D721Med (cell line): Measurements from ENCODE around the gene PXMP4.
"Not testable (repeated sequence)": the region's sequence is repeated elsewhere in the genome, so short reads cannot be mapped to it uniquely, and the experiment has no call there.

Experiments used
- DNase-seq: peaks from one replicate; pipeline ENCODE4 v3.0.0; 2011; ENCODE audit warnings: low spot score; ENCODE audit not compliant: insufficient read length
- FAIRE-seq: peaks from 2 replicates; lab custom pipeline; 2011; peaks lifted over from hg19 to GRCh38; lab: Jason Lieb, UNC
- TF ChIP-seq, protein P1 (sequence below): IDR thresholded peaks from 2 replicates; pipeline ENCODE4 v1.5.1; 2012; ENCODE audit warnings: mild to moderate bottlenecking, control low read depth; ENCODE audit not compliant: insufficient read depth; ENCODE audit errors: missing control alignments

PXMP4 gene

DNA sequence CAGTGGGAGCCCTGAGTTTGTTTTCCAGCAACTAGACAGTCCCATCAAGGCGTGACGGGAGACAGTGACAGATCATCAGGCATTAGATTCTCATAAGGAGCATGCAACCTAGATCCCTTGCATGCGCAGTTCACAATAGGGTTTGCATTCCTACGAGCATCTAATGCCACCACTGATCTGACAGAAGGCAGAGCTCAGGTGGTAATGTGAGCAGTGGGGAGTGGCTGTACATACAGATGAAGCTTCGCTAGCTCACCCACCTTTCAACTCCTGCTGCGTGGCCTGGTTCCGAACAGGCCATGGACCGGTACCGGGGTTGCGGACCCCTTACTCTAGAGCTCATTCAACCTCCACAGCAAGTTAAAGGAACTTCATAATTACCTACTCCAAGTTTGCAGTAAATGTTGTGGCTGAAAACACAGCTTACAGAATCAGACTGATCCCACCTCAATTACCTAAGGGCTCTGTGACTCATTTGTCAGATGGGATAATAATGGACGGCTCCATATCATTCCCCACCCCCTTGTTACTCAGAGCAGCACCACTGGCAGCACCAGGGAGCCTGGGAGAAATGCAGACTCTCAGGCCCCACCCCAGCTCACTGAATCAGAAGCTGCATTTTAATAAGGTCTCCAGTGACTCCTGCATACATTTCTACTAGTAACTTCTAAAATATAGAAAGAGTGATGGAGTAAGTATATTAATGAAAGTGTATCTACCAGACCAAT, 15.7 kb downstream of the PXMP4 start:
- FAIRE-seq = no peak
- no peak for DNase-seq
- TF ChIP-seq, protein P1, sequence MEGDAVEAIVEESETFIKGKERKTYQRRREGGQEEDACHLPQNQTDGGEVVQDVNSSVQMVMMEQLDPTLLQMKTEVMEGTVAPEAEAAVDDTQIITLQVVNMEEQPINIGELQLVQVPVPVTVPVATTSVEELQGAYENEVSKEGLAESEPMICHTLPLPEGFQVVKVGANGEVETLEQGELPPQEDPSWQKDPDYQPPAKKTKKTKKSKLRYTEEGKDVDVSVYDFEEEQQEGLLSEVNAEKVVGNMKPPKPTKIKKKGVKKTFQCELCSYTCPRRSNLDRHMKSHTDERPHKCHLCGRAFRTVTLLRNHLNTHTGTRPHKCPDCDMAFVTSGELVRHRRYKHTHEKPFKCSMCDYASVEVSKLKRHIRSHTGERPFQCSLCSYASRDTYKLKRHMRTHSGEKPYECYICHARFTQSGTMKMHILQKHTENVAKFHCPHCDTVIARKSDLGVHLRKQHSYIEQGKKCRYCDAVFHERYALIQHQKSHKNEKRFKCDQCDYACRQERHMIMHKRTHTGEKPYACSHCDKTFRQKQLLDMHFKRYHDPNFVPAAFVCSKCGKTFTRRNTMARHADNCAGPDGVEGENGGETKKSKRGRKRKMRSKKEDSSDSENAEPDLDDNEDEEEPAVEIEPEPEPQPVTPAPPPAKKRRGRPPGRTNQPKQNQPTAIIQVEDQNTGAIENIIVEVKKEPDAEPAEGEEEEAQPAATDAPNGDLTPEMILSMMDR = no peak

DNA sequence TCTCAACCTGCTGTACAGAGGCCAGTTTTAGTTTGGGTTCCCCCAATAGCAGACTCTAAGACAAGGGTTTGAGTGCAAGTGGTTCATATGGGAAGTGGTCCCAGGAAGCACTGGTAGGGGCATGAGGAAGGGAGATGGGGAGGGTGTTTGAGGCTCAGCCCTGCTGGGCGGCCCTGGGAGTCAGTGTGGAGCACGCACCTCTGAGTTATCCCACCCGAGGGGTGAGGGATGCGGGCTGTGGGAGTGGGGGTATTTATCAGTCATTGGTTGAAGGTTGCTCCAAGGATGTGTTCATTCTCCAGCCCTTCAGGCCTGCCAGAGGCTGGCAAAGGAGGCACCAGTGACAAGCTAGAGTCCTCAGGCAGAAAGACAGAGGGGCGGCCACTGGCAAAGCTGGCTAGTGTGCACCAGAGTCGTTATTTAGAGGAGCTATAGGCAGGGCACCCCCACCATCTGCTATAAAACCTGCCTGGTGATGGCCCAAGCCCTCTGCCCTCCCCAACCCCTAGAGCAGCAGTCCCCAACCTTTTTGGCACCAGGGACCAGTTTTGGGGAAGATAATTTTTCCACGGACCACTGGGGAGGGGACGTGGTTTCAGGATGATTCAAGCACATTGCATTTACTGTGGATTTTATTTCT, 16.5 kb downstream of the PXMP4 start:
- FAIRE-seq (no peak), DNase-seq (no peak)
- TF ChIP-seq, protein P1 = no peak

DNA sequence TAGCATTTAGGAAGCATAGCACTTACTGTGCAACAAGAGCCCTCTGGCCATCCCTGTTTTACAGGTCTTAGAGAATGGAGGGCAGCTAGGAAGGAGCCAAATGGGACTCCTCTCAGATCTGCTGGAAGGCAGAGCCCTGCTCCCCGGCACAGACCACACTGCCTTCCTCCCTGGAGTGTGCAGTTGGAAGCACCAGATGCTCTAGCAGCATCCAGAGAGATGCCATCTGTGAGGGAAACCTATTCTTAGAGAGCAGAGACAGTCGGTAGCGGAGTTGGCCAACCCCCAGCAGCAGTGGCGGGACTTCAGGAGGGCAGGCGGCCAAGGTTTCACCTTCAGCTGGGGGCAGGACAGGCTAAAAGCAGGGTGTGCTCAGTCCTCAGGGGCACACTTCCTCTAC, 17.2 kb downstream of the PXMP4 start:
- TF ChIP-seq, protein P1 = no peak
- DNase-seq (no peak), FAIRE-seq (no peak)

DNA sequence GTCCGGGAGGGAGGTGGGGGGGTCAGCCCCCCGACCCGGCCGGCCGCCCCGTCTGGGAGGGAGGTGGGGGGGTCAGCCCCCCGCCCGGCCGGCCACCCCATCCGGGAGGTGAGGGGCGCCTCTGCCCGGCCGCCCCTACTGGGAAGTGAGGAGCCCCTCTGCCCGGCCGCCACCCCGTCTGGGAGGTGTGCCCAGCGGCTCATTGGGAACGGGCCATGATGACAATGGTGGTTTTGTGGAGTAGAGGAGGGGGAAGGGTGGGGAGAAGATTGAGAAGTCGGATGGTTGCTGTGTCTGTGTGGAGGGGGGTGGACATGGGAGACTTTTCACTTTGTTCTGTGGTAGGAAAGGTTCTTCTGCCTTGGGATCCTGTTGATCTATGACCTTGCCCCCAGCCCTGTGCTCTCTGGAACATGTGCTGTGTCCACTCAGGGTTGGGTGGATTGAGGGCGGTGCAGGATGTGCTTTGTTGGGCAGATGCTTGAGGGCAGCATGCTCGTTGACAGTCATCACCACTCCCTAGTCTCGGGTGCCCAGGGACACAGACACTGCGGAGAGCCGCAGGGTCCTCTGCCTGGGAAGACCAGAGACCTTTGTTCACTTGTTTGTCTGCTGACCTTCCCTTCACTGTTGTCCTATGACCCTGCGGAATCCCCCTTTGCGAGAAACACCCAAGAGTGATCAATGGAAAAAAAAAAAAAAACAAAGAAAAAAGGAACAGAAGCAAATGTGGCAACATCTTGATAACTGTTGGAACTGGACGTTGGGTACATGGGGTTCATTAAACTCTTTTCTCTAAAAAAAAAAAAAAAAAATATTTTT, 18.3 kb downstream of the PXMP4 start:
- no peak for FAIRE-seq
- no peak for DNase-seq
- TF ChIP-seq, protein P1 = no peak

DNA sequence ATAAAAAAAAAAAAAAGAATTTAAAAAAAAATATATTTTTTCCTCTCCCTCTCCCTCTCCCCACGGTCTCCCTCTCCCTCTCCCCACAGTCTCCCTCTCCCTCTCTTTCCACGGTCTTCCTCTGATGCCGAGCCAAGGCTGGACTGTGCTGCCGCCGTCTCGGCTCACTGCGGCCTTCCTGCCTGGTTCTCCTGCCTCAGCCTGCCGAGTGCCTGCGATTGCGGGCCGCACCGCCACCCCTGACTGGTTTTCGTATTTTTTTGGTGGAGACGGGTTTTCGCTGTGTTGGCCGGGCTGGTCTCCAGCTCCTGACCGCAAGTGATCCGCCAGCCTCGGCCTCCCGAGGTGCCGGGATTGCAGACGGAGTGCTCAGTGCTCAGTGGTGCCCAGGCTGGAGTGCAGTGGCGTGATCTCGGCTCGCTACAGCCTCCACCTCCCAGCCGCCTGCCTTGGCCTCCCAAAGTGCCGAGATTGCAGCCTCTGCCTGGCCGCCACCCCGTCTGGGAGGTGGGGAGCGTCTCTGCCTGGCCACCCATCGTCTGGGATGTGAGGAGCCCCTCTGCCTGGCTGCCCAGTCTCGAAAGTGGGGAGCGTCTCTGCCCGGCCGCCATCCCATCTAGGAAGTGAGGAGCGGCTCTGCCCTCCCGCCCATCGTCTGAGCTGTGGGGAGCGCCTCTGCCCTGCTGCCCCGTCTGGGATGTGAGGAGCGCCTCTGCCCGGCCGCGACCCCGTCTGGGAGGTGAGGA, 19.2 kb downstream of the PXMP4 start:
- FAIRE-seq, DNase-seq: not testable (repeated sequence)

DNA sequence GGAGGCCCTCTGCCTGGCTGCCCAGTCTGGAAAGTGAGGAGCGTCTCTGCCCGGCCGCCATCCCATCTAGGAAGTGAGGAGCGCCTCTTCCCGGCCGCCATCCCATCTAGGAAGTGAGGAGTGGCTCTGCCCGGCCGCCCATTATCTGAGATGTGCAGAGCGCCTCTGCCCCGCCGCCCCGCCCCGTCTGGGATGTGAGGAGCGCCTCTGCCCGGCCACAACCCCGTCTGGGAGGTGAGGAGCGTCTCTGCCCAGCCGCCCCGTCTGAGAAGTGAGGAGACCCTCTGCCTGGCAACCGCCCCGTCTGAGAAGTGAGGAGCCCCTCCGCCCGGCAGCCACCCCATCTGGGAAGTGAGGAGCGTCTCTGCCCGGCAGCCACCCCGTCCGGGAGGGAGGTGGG, 21.1 kb downstream of the PXMP4 start:
- FAIRE-seq, DNase-seq: not testable (repeated sequence)

DNA sequence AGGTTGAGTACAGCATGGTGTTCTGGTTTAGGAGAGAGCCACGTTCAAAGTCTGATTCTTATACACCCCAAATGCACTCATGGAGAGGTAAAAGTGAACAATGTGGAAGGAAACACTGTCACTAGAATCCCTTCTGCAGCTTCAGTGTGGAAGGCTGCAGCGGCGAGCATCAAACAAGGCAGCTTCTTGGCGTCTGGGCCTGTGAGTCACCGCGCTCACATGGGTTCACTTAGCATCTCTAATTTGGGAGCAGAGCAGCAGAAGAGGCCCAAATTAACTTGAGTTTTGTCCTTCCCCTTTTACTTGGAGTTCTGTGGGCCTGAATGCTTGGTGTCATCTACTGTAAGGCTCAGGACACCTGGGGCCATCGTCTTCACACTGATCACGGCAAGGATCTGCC, 23.0 kb downstream of the PXMP4 start:
- no peak for DNase-seq
- TF ChIP-seq, protein P1 = no peak
- no peak for FAIRE-seq
